Measurements from ENCODE around the gene RNF123. TPM values are rescaled to one million over a fixed set of nuclear protein-coding genes. Genes with fewer than 3 reads are reported as not detected.

Gene RNF123
- total RNA-seq, 3 donors from 2014 or later (not counting 1 experiment from before 2014, with no cell fraction given), result 48.5 to 58.7 (median 55.6) TPM

DNA sequence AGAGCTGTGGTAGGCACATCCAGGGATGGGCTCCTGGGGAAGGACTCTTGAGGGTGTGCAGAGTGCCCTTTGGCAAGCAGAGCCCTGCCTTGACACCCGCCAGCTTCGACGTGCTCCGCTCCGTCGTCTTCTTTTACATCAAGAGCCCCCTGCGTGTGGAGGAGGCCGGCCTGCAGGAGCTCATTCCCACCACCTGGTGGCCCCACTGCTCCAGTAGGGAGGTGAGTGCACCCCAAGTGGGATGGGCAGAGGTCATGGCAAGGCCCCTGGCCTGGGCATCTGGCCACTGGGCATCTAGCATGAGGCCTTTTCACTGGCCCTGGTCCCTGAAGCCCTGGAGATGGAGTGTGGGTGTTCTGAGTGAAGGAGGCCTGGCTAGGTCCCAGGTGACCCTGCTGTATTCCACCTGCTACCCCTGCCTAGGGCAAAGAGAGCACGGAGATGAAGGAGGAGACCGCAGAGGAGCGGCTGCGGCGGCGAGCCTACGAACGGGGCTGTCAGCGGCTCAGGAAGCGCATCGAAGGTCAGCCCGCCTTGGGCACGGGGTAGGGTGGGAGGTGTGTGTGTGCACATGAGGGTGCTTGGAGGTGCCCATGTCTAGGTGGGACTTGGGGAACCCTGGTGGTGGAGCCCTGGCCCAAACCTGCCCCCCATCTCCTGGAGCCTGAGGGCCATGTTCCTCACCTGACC is 12.2 kb downstream of the RNF123 start:
- H3K36me3 ChIP-seq (ENCODE audit: control insufficient read depth, insufficient read depth, low read length), result peaks cover 49% of the 10 kb centered on the region
- peaks cover 0 to 7% of the 10 kb centered on the region in 2 donors for H3K4me1 Mint-ChIP-seq
- no peak for TF ChIP-seq CTCF (IDR thresholded peaks at IDR 0.05)

DNA sequence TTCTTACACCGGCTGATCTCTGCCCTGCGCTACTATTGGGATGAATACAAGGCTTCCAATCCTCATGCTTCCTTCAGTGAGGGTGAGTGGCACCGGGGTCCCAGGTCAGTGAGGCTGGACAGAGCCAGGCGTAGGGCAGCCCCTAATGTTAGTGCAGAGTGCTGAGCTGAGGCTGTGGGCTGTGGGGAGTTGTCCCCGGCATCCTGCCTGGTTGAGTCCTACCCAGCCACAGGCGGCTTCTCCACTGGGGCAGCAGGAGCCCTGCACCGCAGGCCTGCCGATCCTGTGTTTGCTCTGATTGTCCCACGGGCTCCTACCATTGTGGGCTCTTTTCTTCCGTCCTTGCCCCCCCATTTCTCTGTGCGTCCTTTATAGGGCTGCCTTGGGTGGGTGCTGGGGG is 13.3 kb downstream of the RNF123 start:
- DNase-seq (no peak), ATAC-seq (no peak)
- Mint-ChIP-seq H3K27ac (no peak overlapping the region), H3K9me3 (no peaks in the 10 kb centered on the region), H3K36me3 (no peaks in the 10 kb centered on the region), H3K4me1 (peaks cover 0 to 7% of the 10 kb centered on the region in 2 donors), H3K4me3 (no peak overlapping the region), H3K27me3 (ENCODE audit: low read depth in 2 of 2) (no peaks in the 10 kb centered on the region)
- H3K4me3 ChIP-seq (ENCODE audit: low read length), result no peak overlapping the region
- H3K27ac ChIP-seq (ENCODE audit: low read length), result no peak overlapping the region
- no peaks in the 10 kb centered on the region for H3K4me1 ChIP-seq (ENCODE audit: control insufficient read depth, insufficient read depth, low read length)
- intact Hi-C loops (cut with micrococcal nuclease), result loop anchor here (1.0 kb wide), 1 partner anchor 137 kb away; no protein-coding TSS in a partner anchor
- peaks cover 44% of the 10 kb centered on the region for H3K36me3 ChIP-seq (ENCODE audit: control insufficient read depth, insufficient read depth, low read length)
- 97% methylated on average over 11 of the region's 11 CpGs for WGBS (ENCODE audit: insufficient coverage)
- no peak for TF ChIP-seq CTCF (IDR thresholded peaks at IDR 0.05)
- no peaks in the 10 kb centered on the region for H3K9me3 ChIP-seq (ENCODE audit: control insufficient read depth, insufficient read depth, low read length)
- H3K27me3 ChIP-seq (ENCODE audit: control insufficient read depth, insufficient read depth, low read length), result no peaks in the 10 kb centered on the region

More for the DNA sequence above, 12.2 kb downstream of the RNF123 start:
- H3K9me3 ChIP-seq (ENCODE audit: control insufficient read depth, insufficient read depth, low read length), result no peaks in the 10 kb centered on the region
- H3K27ac ChIP-seq (ENCODE audit: low read length), result no peak overlapping the region
- Mint-ChIP-seq H3K27me3 (ENCODE audit: low read depth in 2 of 2) (no peaks in the 10 kb centered on the region), H3K36me3 (no peaks in the 10 kb centered on the region), H3K4me3 (no peak overlapping the region), H3K9me3 (no peaks in the 10 kb centered on the region), H3K27ac (no peak overlapping the region)
- WGBS (ENCODE audit: insufficient coverage), result 93% methylated on average over 21 of the region's 21 CpGs
- intact Hi-C loops (cut with micrococcal nuclease), result no loop called here
- H3K4me1 ChIP-seq (ENCODE audit: control insufficient read depth, insufficient read depth, low read length), result no peaks in the 10 kb centered on the region
- H3K4me3 ChIP-seq (ENCODE audit: low read length), result no peak overlapping the region
- no peaks in the 10 kb centered on the region for H3K27me3 ChIP-seq (ENCODE audit: control insufficient read depth, insufficient read depth, low read length)
- no peak for DNase-seq
- no peak for ATAC-seq

DNA sequence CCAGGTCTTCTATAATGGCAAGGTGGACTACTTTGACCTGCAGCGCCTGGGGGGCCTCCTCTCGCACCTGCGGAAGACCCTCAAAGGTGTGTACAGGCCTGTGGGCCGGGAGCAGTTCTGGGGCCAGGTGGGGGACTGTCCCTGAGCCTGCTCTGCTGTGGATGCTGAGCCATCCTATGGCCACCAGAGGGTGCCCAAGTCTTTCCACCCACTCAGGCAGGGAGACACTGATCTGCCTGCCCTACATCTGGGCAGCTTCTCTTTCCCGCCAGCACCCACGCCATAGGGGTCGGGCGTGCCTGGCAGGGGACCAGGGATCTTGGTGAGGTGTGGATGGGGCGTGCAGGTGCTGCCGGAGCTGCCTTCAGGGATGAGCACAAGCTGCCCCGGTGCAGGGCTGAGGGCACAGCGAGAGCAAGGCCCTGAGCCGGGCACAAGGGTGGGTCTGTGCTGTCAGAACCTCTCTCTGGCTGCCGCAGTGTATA is 14.1 kb downstream of the RNF123 start:
- Mint-ChIP-seq H3K27ac (peak overlapping the region in 1 of 2 donors; percentile 58), H3K4me3 (no peak overlapping the region), H3K27me3 (ENCODE audit: low read depth in 2 of 2) (no peaks in the 10 kb centered on the region), H3K36me3 (no peaks in the 10 kb centered on the region), H3K4me1 (peaks cover 0 to 7% of the 10 kb centered on the region in 2 donors), H3K9me3 (no peaks in the 10 kb centered on the region)
- intact Hi-C loops (cut with micrococcal nuclease), result loop anchor here (1.0 kb wide), 1 partner anchor 136 kb away; no protein-coding TSS in a partner anchor
- H3K36me3 ChIP-seq (ENCODE audit: control insufficient read depth, insufficient read depth, low read length), result peaks cover 40% of the 10 kb centered on the region
- DNase-seq, result peak; percentile 51 to 84
- H3K4me3 ChIP-seq (ENCODE audit: low read length), result no peak overlapping the region
- TF ChIP-seq CTCF (IDR thresholded peaks at IDR 0.05), result peak; percentile 83
- H3K27me3 ChIP-seq (ENCODE audit: control insufficient read depth, insufficient read depth, low read length), result no peaks in the 10 kb centered on the region
- H3K27ac ChIP-seq (ENCODE audit: low read length), result no peak overlapping the region
- WGBS (ENCODE audit: insufficient coverage), result 57% methylated on average over 14 of the region's 14 CpGs
- ATAC-seq, result peak; percentile 81 to 100 (median 98)
- H3K4me1 ChIP-seq (ENCODE audit: control insufficient read depth, insufficient read depth, low read length), result no peaks in the 10 kb centered on the region
- H3K9me3 ChIP-seq (ENCODE audit: control insufficient read depth, insufficient read depth, low read length), result no peaks in the 10 kb centered on the region
